ENCODE results near the gene CLDND1. TPM values are rescaled to one million over a fixed set of nuclear protein-coding genes. Genes with fewer than 3 reads are reported as not detected.
A peak's percentile ranks its signal among the peaks of the same experiment; 100 is the strongest.

The CLDND1 gene
- total and polyA plus RNA-seq, 2 experiments from 2014 or later, result 59.8 to 92.7 TPM

DNA sequence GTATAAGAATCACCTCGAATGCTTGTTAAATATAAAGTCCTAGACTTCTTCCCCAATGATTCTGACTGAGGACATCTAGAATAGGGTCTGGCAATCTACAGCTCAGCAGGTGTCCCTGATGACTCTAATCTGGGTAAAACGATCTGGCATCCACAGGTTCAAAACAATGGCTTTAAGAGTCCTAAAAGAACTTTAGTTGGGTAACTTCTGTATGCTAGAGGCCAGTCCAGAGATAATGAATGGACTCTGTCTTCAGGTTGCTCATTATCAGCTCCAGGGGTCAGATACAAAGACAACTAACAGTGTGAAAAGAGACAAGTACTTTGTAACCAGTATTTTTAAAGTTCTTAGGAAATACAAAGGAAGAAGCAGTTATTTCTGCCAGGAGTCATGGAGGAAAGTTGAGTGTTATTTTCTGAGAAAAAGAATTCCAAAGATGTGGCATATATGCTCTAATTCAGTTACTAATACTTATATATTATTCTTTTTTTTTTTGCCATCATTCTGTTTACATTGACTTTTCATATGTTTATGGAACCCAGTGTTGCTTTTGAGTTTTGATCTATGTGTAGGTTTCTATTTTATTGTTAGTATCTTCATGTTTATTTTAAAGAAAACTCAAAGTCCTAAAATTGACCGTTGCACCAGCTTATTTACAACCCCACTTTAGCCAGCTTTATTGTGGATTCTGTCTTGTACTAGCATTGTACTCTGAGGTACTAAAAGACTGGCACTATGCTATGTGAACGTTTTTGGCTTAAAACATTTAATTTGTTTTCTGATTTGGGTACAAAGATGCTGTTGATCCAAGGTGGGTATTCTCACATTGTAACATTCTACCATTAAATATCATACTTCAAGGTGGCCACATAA, 6.0 kb upstream of the CLDND1 start:
- no peaks in the 10 kb centered on the region for H4K20me1 ChIP-seq (replicated peaks; ENCODE audit: insufficient read depth)
- TF ChIP-seq, protein P1, sequence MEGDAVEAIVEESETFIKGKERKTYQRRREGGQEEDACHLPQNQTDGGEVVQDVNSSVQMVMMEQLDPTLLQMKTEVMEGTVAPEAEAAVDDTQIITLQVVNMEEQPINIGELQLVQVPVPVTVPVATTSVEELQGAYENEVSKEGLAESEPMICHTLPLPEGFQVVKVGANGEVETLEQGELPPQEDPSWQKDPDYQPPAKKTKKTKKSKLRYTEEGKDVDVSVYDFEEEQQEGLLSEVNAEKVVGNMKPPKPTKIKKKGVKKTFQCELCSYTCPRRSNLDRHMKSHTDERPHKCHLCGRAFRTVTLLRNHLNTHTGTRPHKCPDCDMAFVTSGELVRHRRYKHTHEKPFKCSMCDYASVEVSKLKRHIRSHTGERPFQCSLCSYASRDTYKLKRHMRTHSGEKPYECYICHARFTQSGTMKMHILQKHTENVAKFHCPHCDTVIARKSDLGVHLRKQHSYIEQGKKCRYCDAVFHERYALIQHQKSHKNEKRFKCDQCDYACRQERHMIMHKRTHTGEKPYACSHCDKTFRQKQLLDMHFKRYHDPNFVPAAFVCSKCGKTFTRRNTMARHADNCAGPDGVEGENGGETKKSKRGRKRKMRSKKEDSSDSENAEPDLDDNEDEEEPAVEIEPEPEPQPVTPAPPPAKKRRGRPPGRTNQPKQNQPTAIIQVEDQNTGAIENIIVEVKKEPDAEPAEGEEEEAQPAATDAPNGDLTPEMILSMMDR (conservative IDR thresholded peaks at IDR 0.05; ENCODE audit: low read depth in 2 of 2), result no peak
- TF ChIP-seq JUNB (IDR thresholded peaks at IDR 0.05; ENCODE audit: unreplicated experiment) (no peak), POLR2AphosphoS5 (IDR thresholded peaks at IDR 0.05; ENCODE audit: low read depth) (no peak), NANOG (IDR thresholded peaks at IDR 0.05; ENCODE audit: borderline replicate concordance) (no peak), STAT1 (IDR thresholded peaks at IDR 0.05; ENCODE audit: unreplicated experiment) (no peak), ZNF114 (CRISPR knock-in tag; IDR thresholded peaks at IDR 0.05) (no peak), EZH2 (IDR thresholded peaks at IDR 0.05; ENCODE audit: low read depth, unreplicated experiment) (no peak), EZH2phosphoT487 (IDR thresholded peaks at IDR 0.05; ENCODE audit: unreplicated experiment) (no peak), ZNF331 (CRISPR knock-in tag; IDR thresholded peaks at IDR 0.05; ENCODE audit: low read depth) (no peak), CREB1 (CRISPR knock-in tag; IDR thresholded peaks at IDR 0.05; ENCODE audit: low read depth) (no peak)
- TF ChIP-seq, protein P2, sequence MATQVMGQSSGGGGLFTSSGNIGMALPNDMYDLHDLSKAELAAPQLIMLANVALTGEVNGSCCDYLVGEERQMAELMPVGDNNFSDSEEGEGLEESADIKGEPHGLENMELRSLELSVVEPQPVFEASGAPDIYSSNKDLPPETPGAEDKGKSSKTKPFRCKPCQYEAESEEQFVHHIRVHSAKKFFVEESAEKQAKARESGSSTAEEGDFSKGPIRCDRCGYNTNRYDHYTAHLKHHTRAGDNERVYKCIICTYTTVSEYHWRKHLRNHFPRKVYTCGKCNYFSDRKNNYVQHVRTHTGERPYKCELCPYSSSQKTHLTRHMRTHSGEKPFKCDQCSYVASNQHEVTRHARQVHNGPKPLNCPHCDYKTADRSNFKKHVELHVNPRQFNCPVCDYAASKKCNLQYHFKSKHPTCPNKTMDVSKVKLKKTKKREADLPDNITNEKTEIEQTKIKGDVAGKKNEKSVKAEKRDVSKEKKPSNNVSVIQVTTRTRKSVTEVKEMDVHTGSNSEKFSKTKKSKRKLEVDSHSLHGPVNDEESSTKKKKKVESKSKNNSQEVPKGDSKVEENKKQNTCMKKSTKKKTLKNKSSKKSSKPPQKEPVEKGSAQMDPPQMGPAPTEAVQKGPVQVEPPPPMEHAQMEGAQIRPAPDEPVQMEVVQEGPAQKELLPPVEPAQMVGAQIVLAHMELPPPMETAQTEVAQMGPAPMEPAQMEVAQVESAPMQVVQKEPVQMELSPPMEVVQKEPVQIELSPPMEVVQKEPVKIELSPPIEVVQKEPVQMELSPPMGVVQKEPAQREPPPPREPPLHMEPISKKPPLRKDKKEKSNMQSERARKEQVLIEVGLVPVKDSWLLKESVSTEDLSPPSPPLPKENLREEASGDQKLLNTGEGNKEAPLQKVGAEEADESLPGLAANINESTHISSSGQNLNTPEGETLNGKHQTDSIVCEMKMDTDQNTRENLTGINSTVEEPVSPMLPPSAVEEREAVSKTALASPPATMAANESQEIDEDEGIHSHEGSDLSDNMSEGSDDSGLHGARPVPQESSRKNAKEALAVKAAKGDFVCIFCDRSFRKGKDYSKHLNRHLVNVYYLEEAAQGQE (IDR thresholded peaks at IDR 0.05; ENCODE audit: unreplicated experiment), result no peak
- TF ChIP-seq, protein P3, sequence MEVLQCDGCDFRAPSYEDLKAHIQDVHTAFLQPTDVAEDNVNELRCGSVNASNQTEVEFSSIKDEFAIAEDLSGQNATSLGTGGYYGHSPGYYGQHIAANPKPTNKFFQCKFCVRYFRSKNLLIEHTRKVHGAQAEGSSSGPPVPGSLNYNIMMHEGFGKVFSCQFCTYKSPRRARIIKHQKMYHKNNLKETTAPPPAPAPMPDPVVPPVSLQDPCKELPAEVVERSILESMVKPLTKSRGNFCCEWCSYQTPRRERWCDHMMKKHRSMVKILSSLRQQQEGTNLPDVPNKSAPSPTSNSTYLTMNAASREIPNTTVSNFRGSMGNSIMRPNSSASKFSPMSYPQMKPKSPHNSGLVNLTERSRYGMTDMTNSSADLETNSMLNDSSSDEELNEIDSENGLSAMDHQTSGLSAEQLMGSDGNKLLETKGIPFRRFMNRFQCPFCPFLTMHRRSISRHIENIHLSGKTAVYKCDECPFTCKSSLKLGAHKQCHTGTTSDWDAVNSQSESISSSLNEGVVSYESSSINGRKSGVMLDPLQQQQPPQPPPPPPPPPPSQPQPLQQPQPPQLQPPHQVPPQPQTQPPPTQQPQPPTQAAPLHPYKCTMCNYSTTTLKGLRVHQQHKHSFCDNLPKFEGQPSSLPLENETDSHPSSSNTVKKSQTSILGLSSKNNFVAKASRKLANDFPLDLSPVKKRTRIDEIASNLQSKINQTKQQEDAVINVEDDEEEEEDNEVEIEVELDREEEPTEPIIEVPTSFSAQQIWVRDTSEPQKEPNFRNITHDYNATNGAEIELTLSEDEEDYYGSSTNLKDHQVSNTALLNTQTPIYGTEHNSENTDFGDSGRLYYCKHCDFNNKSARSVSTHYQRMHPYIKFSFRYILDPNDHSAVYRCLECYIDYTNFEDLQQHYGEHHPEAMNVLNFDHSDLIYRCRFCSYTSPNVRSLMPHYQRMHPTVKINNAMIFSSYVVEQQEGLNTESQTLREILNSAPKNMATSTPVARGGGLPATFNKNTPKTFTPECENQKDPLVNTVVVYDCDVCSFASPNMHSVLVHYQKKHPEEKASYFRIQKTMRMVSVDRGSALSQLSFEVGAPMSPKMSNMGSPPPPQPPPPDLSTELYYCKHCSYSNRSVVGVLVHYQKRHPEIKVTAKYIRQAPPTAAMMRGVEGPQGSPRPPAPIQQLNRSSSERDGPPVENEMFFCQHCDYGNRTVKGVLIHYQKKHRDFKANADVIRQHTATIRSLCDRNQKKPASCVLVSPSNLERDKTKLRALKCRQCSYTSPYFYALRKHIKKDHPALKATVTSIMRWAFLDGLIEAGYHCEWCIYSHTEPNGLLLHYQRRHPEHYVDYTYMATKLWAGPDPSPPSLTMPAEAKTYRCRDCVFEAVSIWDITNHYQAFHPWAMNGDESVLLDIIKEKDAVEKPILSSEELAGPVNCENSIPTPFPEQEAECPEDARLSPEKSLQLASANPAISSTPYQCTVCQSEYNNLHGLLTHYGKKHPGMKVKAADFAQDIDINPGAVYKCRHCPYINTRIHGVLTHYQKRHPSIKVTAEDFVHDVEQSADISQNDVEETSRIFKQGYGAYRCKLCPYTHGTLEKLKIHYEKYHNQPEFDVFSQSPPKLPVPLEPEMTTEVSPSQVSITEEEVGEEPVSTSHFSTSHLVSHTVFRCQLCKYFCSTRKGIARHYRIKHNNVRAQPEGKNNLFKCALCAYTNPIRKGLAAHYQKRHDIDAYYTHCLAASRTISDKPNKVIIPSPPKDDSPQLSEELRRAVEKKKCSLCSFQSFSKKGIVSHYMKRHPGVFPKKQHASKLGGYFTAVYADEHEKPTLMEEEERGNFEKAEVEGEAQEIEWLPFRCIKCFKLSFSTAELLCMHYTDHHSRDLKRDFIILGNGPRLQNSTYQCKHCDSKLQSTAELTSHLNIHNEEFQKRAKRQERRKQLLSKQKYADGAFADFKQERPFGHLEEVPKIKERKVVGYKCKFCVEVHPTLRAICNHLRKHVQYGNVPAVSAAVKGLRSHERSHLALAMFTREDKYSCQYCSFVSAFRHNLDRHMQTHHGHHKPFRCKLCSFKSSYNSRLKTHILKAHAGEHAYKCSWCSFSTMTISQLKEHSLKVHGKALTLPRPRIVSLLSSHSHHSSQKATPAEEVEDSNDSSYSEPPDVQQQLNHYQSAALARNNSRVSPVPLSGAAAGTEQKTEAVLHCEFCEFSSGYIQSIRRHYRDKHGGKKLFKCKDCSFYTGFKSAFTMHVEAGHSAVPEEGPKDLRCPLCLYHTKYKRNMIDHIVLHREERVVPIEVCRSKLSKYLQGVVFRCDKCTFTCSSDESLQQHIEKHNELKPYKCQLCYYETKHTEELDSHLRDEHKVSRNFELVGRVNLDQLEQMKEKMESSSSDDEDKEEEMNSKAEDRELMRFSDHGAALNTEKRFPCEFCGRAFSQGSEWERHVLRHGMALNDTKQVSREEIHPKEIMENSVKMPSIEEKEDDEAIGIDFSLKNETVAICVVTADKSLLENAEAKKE (CRISPR knock-in tag; IDR thresholded peaks at IDR 0.05), result no peak
- TF ChIP-seq, protein P4, sequence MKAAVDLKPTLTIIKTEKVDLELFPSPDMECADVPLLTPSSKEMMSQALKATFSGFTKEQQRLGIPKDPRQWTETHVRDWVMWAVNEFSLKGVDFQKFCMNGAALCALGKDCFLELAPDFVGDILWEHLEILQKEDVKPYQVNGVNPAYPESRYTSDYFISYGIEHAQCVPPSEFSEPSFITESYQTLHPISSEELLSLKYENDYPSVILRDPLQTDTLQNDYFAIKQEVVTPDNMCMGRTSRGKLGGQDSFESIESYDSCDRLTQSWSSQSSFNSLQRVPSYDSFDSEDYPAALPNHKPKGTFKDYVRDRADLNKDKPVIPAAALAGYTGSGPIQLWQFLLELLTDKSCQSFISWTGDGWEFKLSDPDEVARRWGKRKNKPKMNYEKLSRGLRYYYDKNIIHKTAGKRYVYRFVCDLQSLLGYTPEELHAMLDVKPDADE (IDR thresholded peaks at IDR 0.05), result no peak
- H3K4me1 Mint-ChIP-seq, result peaks cover 3% of the 10 kb centered on the region; the same call in 2 of the 3 replicates
- no peaks in the 10 kb centered on the region for H3K27me3 ChIP-seq (ENCODE audit: insufficient read depth)
- H3K27ac ChIP-seq (ENCODE audit: low read depth), result no peak overlapping the region
- no peaks in the 10 kb centered on the region for H3K9me3 Mint-ChIP-seq
- no peak overlapping the region for H3K27ac Mint-ChIP-seq
- H3K9me2 ChIP-seq (ENCODE audit: insufficient read depth), result no peaks in the 10 kb centered on the region
- no peaks in the 10 kb centered on the region for H3K4me1 ChIP-seq (ENCODE audit: insufficient read depth)
- H3K27me3 Mint-ChIP-seq (ENCODE audit: insufficient read depth, low read depth, poor library complexity), result peaks cover 2% of the 10 kb centered on the region
- H3K79me2 ChIP-seq (replicated peaks; ENCODE audit: insufficient read depth), result no peaks in the 10 kb centered on the region
- H3K36me3 ChIP-seq (ENCODE audit: insufficient read depth), result no peaks in the 10 kb centered on the region
- H3K36me3 Mint-ChIP-seq (ENCODE audit: low read depth), result no peaks in the 10 kb centered on the region
- H3K4me2 ChIP-seq, result no peak overlapping the region
- DNase-seq (ENCODE audit: low spot score) (no peak), ATAC-seq (peak; percentile 34; the same call in 1 of the 3 replicates)
- H3K4me3 ChIP-seq, result no peak overlapping the region
- no peak overlapping the region for H2AFZ ChIP-seq
- no peak overlapping the region for H3K4me3 Mint-ChIP-seq
- H3F3A ChIP-seq (replicated peaks; ENCODE audit: low read depth), result no peaks in the 10 kb centered on the region

Data from GM23338 (cell line).